ENCODE data around the gene DIP2B.

Gene DIP2B

GRCh38 chr12:50612882-50613281 is 108.1 kb downstream of the DIP2B start:
- TF ChIP-seq, protein P1, sequence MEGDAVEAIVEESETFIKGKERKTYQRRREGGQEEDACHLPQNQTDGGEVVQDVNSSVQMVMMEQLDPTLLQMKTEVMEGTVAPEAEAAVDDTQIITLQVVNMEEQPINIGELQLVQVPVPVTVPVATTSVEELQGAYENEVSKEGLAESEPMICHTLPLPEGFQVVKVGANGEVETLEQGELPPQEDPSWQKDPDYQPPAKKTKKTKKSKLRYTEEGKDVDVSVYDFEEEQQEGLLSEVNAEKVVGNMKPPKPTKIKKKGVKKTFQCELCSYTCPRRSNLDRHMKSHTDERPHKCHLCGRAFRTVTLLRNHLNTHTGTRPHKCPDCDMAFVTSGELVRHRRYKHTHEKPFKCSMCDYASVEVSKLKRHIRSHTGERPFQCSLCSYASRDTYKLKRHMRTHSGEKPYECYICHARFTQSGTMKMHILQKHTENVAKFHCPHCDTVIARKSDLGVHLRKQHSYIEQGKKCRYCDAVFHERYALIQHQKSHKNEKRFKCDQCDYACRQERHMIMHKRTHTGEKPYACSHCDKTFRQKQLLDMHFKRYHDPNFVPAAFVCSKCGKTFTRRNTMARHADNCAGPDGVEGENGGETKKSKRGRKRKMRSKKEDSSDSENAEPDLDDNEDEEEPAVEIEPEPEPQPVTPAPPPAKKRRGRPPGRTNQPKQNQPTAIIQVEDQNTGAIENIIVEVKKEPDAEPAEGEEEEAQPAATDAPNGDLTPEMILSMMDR (IDR thresholded peaks at IDR 0.05; ENCODE audit: low read depth, low read length), result no peak
- DNase-seq (ENCODE audit: extremely low read depth, low read depth), result no peak

DNA sequence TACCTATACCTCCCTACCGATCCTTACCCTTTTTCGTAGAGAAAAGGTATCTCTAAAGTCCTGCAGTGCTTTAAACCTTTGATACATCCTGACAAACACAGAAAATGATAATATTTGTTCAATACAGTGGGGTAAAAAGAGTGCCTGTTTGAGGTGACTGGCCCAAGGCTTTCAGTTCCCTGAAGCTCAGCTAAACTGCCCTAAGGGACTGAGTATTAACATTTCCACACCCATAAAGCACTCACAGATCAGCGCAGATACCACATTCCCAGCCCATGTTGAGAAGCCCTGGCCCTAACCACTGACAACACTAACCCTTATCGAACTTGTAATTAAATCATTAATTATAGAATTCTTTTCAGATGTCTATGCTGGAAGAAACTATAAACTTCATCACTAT is 108.7 kb downstream of the DIP2B start:
- TF ChIP-seq, protein P1 (IDR thresholded peaks at IDR 0.05; ENCODE audit: low read depth, low read length), result no peak
- DNase-seq (ENCODE audit: extremely low read depth, low read depth), result no peak

GRCh38 chr12:50614167-50614759 is 109.5 kb downstream of the DIP2B start:
- no peak for DNase-seq (ENCODE audit: extremely low read depth, low read depth)
- TF ChIP-seq, protein P1 (IDR thresholded peaks at IDR 0.05; ENCODE audit: low read depth, low read length), result no peak

GRCh38 chr12:50615145-50615906 is 110.5 kb downstream of the DIP2B start:
- DNase-seq (ENCODE audit: extremely low read depth, low read depth), result no peak

DNA sequence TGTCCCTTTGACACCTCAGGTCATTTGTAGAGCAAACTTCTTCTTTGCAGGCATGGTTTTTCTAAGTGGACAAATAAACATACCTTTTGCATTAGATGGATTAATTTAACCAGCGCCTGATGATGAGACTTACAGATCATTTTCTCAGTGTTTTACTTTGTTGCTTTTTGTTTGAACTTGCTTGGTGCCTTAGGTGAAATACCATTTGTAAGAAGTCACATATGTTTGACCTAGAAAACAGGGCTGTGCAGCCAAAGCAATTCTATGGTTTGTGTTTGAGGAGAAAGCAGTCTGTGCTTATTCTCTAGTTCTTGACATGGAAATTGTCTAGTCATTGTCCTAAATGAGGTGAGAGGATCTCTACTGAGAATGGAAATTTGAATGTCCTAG is 111.1 kb downstream of the DIP2B start:
- DNase-seq (ENCODE audit: extremely low read depth, low read depth), result no peak
- TF ChIP-seq, protein P1 (IDR thresholded peaks at IDR 0.05; ENCODE audit: low read depth, low read length), result no peak

More at GRCh38 chr12:50615145-50615906, 110.5 kb downstream of the DIP2B start:
- TF ChIP-seq, protein P1 (IDR thresholded peaks at IDR 0.05; ENCODE audit: low read depth, low read length), result no peak

GRCh38 chr12:50617657-50618056 is 112.9 kb downstream of the DIP2B start:
- no peak for DNase-seq (ENCODE audit: extremely low read depth, low read depth)
- TF ChIP-seq, protein P1 (IDR thresholded peaks at IDR 0.05; ENCODE audit: low read depth, low read length), result no peak

DNA sequence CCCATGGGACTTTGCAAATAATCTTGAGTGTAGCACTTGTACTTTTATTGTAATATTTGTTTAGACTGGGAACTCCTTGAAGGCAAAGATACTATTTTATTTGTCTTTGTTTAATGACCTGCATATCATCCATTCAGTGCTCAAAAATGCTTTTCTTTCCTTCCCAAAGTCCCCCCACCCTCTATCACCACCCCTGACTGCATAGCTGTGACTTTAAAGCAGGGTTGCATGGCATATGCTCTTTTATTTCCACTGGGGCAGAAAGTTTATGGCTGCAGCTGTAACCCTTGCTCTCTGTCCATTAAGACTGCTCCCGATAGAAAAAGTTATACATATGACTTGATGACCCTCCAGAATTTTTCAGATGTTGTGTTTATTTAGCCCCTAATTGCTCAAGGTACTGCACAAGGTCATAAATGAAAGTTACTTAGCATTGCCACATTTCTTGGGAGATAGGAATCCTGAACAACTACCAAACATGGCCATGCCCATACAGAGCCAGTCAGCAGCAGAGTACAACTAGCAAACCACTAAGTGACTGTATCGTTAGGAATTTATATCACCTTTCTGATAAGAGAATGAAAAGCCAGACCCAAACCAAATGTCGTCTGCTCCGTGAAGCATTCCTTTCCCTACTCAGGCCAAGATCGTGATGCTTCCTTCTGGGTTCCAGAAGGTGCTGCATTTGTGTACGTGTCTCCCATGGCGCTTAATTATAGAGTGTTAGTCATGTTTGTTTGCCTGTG is 114.3 kb downstream of the DIP2B start:
- DNase-seq (ENCODE audit: extremely low read depth, low read depth), result no peak
- TF ChIP-seq, protein P1 (IDR thresholded peaks at IDR 0.05; ENCODE audit: low read depth, low read length), result no peak

Measured in AG09319 (cell line).